HL-60/S4 treated with phorbol 12-myristate 13-acetate at 8.2 ng/mL for 4 days and 3 days (cell line): ENCODE measurements around the gene LCE5A.
"Not testable (repeated sequence)": the region's sequence is repeated elsewhere in the genome, so short reads cannot be mapped to it uniquely, and the experiment has no call there.

Experiments
- in situ Hi-C: fragments of 300-500 bp; cut with MboI; formaldehyde crosslinking; loops from 2 replicates; pipeline ENCODE4 v1.15.0; 2022; ENCODE audit warnings: low sequenced_read_pairs

The LCE5A gene

DNA sequence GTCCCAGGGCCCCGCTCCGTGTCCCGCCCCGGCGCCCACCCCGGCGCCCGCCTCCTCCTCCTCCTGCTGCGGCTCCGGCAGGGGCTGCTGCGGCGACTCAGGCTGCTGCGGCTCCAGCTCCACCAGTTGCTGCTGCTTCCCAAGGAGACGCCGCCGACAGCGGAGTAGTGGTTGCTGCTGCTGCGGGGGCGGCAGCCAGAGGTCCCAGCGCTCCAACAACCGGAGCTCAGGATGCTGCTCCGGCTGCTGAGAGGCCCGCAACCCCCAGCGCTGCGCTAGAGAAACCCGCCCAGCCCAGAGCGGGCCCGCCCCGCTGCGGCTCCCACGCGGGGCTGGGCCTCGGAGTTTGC, 4.8 kb downstream of the LCE5A start:
- in situ Hi-C loops, result no loop called here

DNA sequence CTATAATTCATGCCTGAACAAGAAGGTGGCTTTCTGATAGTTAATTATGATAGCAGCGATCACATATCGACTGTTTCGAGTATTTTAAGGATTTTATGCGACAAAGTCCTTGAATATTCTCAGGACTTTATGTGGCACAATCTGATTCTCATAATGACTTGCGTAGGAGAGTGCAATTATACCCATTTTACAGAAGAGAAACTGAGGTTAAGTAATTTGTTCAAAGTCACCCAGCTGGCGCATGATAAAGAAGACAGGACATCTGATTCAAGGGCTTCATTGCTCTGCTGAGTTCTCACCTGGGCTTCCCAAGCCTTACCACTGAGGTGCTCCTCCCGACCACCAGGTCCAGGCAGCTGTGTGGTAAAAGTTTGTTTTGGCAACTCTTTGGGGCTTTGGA, 5.5 kb downstream of the LCE5A start:
- in situ Hi-C loops, result no loop called here

DNA sequence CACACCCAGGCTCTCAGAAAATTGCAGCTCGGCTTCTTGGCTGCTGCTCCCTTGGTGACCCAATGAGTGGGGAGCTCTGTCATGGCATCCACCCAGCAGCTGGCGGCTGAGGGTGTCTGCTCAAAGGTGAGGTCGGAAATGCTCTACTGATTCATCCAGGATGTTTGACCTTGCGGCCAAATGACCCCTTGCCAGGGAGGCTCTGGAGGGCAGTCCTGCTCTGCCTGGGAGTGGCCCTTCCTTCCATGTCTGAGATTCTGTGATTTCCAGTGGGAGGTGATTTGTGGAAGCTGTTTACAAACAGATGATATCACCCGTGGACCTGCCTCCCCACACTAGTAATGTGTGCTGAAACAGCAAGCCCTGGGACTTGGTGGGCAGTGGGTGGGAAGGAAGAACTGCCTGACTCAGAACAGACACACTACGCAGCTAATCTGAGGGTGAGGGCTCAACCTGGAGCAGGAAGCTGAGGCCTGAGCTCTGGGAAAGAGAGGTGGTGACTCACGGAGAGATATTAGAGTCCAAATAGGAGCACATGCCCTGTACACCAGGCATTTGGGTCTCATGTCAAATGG, 6.7 kb downstream of the LCE5A start:
- in situ Hi-C loops, result no loop called here

GRCh38 chr1:152519851-152520250, 9.2 kb downstream of the LCE5A start:
- in situ Hi-C loops, result no loop called here

- in situ Hi-C loops, result no loop called here
These were observed 10.0 kb downstream of the LCE5A start for GRCh38 chr1:152520561-152521090.

DNA sequence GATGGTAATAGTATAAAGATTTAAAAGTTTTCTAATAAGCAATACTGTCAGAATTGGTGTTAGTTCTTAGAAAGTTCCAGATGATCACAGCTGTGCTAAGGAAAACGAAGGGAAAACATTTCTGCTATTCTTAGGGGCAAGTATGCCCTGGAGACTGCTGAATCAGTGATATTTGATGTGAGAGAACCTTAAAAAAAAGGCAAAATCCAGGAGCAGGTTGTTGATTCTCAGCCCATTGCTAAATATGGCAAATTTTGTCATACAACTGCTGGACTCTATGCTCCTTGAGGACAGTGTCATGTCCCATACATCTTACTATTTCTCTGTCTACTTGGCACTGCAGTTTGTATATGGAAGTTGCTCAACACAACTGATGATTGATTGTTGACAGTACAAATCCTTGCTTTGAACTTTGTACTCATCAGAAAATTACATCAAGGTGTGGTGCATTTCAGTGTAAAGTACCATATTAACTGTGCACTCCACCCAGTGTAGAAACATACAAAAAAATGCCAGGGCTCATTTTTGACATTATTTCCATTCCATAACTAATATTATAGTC, 14.6 kb downstream of the LCE5A start:
- in situ Hi-C loops, result no loop called here

DNA sequence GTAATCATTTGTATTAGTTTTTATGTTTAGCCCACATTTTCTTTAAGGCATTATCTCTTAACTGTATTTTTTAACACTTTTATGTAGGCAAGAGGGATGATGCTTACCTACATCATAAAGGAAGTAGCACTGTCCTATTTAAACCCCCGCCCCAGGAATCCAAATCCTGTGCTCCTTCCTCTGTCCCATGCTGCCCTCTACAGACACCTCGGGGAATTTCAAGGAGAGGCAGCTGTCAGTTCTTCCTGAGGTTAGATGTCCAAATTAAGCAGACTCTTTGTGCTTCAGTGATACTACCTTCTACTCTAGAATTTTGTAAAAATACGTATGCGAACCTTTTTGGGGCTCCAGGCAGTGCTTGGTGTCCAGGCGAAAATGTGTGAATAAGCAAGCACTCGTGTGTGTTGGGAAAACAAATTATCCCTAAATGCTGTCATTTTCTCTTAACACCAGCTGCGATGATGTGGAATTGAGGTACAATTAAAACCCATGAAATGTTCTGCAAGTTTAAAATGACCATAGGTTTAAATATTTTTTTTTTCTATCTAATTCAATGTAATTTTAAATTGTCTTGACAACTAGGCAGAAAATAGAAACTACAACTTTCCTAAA, 22.8 kb downstream of the LCE5A start:
- in situ Hi-C loops, result no loop called here

DNA sequence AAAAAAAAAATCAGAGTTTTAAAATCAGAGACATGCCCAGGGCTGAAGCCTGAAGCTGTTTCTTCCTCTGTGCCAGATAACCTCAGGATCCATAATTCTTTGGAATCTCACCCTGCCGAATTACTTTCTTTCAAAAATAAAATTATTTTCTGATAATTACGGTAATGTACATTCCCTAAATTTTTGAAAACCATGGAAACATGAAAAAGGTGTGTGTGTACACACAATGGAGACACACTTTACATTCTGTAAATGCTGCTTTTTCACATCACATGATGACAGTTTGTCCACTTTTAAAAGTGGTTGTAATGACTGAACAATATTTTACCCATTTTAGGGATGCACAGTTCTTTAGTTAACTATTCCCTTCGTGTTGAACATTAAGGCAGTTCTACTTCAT, 25.2 kb downstream of the LCE5A start:
- in situ Hi-C loops, result no loop called here

GRCh38 chr1:152537496-152537895, 26.9 kb downstream of the LCE5A start:
- in situ Hi-C loops, result no loop called here

DNA sequence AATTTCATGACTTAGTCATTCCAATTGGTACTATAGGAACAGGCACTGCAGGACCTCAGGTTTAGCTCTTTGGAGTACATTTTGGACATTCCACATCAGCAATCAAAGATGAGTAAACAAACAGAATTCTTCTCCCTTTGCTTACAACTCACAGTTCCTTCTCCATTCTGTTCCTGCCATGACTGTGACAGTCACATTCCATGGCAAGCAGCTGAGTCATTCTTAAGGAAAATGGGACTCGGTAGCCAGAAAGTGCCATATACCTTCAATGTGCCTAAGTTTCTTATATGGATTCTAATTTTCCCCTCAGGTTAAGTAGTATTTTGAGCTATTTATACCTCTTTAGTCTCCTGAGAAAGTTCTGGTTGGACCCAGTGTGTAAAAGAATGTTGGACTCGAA, 29.3 kb downstream of the LCE5A start:
- in situ Hi-C loops, result no loop called here

DNA sequence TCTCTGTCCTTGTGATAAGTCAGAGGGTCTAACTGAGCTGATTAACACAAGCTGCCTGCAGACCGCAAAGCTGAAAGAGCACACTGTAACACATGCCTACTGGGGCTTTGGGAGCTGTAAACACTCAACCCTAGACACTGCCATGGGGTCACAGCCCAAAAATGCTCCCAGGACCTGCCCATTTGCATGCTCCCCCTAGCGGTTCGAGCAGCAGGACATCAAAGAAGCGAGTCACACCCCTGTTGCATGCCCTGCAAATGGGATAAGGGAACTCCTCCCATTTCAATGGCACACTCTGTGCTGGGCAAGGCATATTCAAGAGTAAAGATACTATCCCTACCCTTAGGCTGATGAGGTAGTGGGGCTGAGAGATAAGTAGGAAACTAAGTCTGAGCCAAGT, 33.2 kb downstream of the LCE5A start:
- in situ Hi-C loops, result no loop called here

GRCh38 chr1:152546704-152547103, 36.1 kb downstream of the LCE5A start:
- in situ Hi-C loops, result no loop called here

DNA sequence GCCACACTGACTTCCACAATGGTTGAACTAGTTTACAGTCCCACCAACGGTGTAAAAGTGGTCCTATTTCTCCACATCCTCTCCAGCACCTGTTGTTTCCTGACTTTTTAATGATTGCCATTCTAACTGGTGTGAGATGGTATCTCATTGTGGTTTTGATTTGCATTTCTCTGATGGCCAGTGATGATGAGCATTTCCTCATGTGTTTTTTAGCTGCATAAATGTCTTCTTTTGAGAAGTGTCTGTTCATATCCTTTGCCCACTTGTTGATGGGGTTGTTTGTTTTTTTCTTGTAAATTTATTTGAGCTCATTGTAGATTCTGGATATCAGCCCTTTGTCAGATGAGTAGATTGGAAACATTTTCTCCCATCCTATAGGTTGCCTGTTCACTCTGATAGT, 37.8 kb downstream of the LCE5A start:
- in situ Hi-C loops, result not testable (repeated sequence)
